Pancreas (tissue), 10 donors: ENCODE measurements around the gene ANKRD28. TPM values are rescaled to one million over a fixed set of nuclear protein-coding genes. Genes with fewer than 3 reads are reported as not detected.

Experiments
- ATAC-seq, 4 donors: fragments of 200-7000 bp; cut with Tn5 transposase; one replicate each; pipeline versions ENCODE4 v1.8.0 to v1.9.1; 2020; ENCODE audit warnings: mild to moderate bottlenecking in 4 of 4, moderate library complexity in 4 of 4
- DNase-seq, 6 donors: peaks; one replicate each; pipeline ENCODE4 v3.0.0-alpha.2; 2020
- FAIRE-seq: peaks from 2 replicates; lab custom pipeline; 2012; peaks lifted over from hg19 to GRCh38; lab: Jason Lieb, UNC
- H3K27ac ChIP-seq, 4 donors: fragments of 200-600 bp; sonication (generic); 1 replicate in 3 of 4; 2 replicates in 1 of 4; pipeline versions ENCODE4 v1.5.0 to v1.8.0; 2020
- H3K27me3 ChIP-seq, 4 donors: fragments of 200-600 bp; one replicate each; pipeline ENCODE4 v1.8.0; 2021
- H3K36me3 ChIP-seq, 3 donors: fragments of 200-600 bp; sonication (generic) in 1 of 3; one replicate each; pipeline versions ENCODE4 v1.5.0 to v1.8.0; 2020 to 2021
- H3K4me1 ChIP-seq, 3 donors: fragments of 200-600 bp; one replicate each; pipeline ENCODE4 v1.8.0; 2021
- H3K4me3 ChIP-seq, 4 donors: fragments of 200-600 bp; sonication (generic) in 2 of 4; one replicate each; pipeline versions ENCODE4 v1.5.0 to v1.8.0; 2020 to 2021
- H3K9me3 ChIP-seq, 4 donors: fragments of 200-600 bp; one replicate each; pipeline ENCODE4 v1.8.0; 2021
- WGBS, 2 donors: extraction: QIAGEN DNeasy Blood & Tissue Kit; methylation state at CpG; one replicate each; pipeline ENCODE4 v1.1.7; 2013; 5-methylcytosine and 5-hydroxymethylcytosine counted together
- intact Hi-C, 3 donors: fragments of 100-400 bp; cut with DNase I; formaldehyde crosslinking; loops; one replicate each; pipeline versions ENCODE4 v1.11.1 to v1.14.2; 2022
- polyA plus RNA-seq, 2 donors: library from polyadenylated mRNA; stranded (reverse); fragments of 200-250 nt; gene quantifications; one replicate each; pipeline ENCODE4 v1.2.3, GENCODE V29; 2013
- total RNA-seq, 6 donors: library from RNA; stranded (reverse); fragmentation: NEBNext Ultra II Directional in 4 of 6; extraction: Animal tissue kit (Norgen Biotek cat#: 25700) in 4 of 6; gene quantifications; one replicate each; pipeline versions ENCODE4 v1.2.1 to v1.2.4, GENCODE V29; 2021 to 2023
- TF ChIP-seq, protein P1 (sequence below), 4 donors: fragments of 200-600 bp; sonication (generic) in 3 of 4; IDR thresholded peaks; one replicate each; pipeline versions ENCODE4 v1.5.0 to v1.8.0; 2021; ENCODE audit warnings: antibody characterized with exemption in 4 of 4
- donor health status: healthy with polysubstance abuse.
- donor health status: DM: no; HTN: no; CAD: no; lungs with moderate emphysema.
- donor health status: DM: no; HTN: no; CAD: no.
- donor health status: control.
- donor health status: control.
- donor health status: Bipolar disorder and iron deficiency.
- donor health status: DM: yes; HTN: yes; CAD: no.
- donor health status: DM: no; HTN: no; CAD: no.
- donor health status: DM: no; HTN: no; CAD: no.
- donor health status: DM: yes; HTN: yes; CAD: no.

Gene ANKRD28
- total and polyA plus RNA-seq, 8 donors = 9.5 to 40.5 (median 29.6) TPM

DNA sequence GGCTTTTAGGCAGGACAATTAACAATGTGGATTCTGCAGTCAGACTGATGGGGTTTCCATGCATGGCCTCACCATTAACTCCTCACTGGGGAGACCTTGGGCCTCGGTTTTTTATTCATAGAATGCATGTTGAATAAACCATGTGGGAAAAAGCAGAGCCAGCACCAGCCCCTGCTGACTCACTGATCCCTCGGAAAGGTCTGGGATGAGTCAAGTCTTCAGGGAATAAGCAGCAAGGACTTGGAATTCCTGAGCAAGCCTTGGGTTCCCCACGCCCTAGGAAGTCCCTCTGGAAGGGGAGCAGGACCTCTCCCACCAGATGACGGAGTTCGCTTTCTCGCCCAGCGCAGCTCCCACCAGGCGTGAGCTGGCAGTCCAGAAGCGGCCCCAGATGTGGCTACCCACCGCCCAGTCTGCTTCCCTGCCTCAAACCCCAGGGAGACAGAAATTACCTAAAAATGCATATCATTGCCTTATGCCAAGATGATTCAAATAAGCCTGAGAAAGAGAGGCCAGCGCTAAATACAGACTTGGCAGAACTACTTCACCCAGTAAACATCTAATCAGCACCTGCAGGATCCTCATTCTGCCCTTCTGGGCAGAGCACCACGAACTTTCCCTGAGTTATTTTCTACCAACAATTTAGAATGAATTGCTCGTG is 150.8 kb downstream of the ANKRD28 start:
- TF ChIP-seq, protein P1, sequence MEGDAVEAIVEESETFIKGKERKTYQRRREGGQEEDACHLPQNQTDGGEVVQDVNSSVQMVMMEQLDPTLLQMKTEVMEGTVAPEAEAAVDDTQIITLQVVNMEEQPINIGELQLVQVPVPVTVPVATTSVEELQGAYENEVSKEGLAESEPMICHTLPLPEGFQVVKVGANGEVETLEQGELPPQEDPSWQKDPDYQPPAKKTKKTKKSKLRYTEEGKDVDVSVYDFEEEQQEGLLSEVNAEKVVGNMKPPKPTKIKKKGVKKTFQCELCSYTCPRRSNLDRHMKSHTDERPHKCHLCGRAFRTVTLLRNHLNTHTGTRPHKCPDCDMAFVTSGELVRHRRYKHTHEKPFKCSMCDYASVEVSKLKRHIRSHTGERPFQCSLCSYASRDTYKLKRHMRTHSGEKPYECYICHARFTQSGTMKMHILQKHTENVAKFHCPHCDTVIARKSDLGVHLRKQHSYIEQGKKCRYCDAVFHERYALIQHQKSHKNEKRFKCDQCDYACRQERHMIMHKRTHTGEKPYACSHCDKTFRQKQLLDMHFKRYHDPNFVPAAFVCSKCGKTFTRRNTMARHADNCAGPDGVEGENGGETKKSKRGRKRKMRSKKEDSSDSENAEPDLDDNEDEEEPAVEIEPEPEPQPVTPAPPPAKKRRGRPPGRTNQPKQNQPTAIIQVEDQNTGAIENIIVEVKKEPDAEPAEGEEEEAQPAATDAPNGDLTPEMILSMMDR (IDR thresholded peaks at IDR 0.05) = no peak
- H3K27me3 ChIP-seq = no peaks in the 10 kb centered on the region
- no peaks in the 10 kb centered on the region for H3K36me3 ChIP-seq
- H3K4me1 ChIP-seq = peaks cover 0 to 24% (median 7%) of the 10 kb centered on the region in 3 donors
- 58 to 64% methylated on average over 13 of the region's 13 CpGs for WGBS, 2 donors
- FAIRE-seq (no peak), ATAC-seq (peak; percentile 57 to 80 (median 63)), DNase-seq (peak in 4 of 6 donors; percentile 39 to 64 (median 42))
- no peak overlapping the region for H3K4me3 ChIP-seq
- intact Hi-C loops = no loop called here
- H3K9me3 ChIP-seq = no peaks in the 10 kb centered on the region
- peak overlapping the region; percentile 64 to 88 (median 76) for H3K27ac ChIP-seq

DNA sequence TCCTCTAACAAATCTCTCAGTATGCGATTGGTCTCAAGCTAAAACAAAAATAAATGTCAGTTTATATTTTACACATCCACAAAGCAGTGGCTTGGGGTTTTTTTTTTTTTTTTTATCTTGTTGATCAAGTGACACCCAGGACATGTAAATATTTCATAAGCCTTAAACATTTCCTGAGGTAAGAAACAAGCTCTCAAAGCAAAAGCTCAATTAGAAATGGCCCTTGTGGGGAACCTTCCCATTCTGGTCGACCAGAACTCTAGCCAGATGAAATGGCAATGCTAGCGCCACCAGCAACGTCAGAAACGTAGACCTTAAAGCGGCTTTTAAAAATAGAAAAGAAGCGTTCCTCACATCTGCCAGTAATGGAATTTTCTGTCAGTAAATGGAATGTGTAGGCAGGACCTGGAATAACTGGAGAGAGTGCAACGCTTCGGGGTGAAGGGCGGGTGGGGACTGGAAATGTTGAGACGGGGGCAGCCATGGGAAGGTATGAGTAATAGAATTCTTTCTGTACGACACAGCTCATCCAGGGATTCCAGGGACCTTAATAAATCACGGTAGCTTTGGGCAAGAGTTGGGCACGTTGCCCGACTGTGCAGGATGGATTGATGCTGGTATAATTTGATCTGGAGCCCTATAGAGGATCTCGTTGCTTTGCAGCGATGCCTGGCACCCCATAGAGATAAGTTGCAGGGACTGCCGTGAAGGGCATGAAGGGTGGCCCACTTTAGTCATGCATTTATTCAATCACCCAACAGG is 151.9 kb downstream of the ANKRD28 start:
- WGBS, 2 donors = 88% methylated on average over 18 of the region's 18 CpGs
- ATAC-seq (no peak), FAIRE-seq (no peak), DNase-seq (no peak)
- H3K4me1 ChIP-seq = peaks cover 0 to 24% (median 7%) of the 10 kb centered on the region in 3 donors
- no peaks in the 10 kb centered on the region for H3K36me3 ChIP-seq
- TF ChIP-seq, protein P1 (IDR thresholded peaks at IDR 0.05) = no peak
- H3K27me3 ChIP-seq = no peaks in the 10 kb centered on the region
- intact Hi-C loops = no loop called here
- H3K27ac ChIP-seq = peak overlapping the region in 2 of 4 donors; percentile 87 to 88
- H3K9me3 ChIP-seq = no peaks in the 10 kb centered on the region
- no peak overlapping the region for H3K4me3 ChIP-seq

DNA sequence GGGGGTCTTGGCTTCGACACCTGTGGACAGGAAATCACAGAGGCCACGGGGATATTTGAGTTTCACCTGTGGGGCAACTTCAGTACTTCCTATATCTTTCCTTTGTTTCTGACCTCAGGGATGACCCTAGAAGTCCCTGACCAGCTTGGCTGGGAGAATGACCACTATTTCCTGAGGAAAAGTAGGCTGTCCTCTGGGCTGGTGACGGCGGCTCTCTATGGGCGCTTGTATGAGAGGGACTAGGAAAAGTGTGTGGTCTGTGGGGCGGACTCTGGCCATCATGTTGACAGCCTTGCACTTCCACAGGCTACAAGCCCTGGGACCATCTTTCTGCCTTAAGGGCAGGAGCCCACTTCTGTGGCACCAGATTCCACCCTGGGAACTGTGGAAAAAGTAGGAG is 152.5 kb downstream of the ANKRD28 start:
- DNase-seq (no peak), ATAC-seq (no peak), FAIRE-seq (no peak)
- Histone ChIP-seq H3K4me3 (no peak overlapping the region), H3K27ac (no peak overlapping the region), H3K9me3 (no peaks in the 10 kb centered on the region), H3K4me1 (peaks cover 0 to 24% (median 7%) of the 10 kb centered on the region in 3 donors), H3K27me3 (no peaks in the 10 kb centered on the region), H3K36me3 (no peaks in the 10 kb centered on the region)
- WGBS, 2 donors = 97% methylated on average over 6 of the region's 6 CpGs
- TF ChIP-seq, protein P1 (IDR thresholded peaks at IDR 0.05) = no peak
- intact Hi-C loops = no loop called here

DNA sequence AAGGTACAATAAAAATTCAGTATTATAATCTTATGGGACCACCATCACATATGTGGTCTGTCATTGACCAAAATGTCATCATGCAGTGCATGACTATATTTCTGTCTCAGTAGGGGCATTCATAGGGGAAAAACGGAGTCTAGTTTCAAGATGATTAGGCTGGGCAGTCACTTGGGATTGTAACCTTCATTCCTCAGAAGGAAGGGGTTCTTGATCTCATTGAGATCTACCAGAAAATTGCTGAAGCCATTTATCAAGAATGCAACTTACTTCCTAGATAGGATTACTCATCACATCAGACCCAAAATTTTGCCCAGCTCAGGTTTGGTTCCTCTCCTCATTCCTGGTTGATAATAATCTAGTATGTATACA is 158.9 kb downstream of the ANKRD28 start:
- Histone ChIP-seq H3K4me1 (peaks cover 0 to 11% (median 6%) of the 10 kb centered on the region in 3 donors), H3K9me3 (no peaks in the 10 kb centered on the region), H3K27me3 (no peaks in the 10 kb centered on the region), H3K27ac (no peak overlapping the region), H3K36me3 (no peaks in the 10 kb centered on the region), H3K4me3 (no peak overlapping the region)
- 99 to 100% methylated on average over 1 of the region's 1 CpG for WGBS, 2 donors
- FAIRE-seq (no peak), ATAC-seq (no peak), DNase-seq (no peak)
- intact Hi-C loops = no loop called here
- TF ChIP-seq, protein P1 (IDR thresholded peaks at IDR 0.05) = no peak
